ENCODE results near the gene UBLCP1. TPM values are rescaled to one million over a fixed set of nuclear protein-coding genes. Genes with fewer than 3 reads are reported as not detected.
"Not testable (repeated sequence)": the region's sequence is repeated elsewhere in the genome, so short reads cannot be mapped to it uniquely, and the experiment has no call there.

UBLCP1 gene
- total RNA-seq, 2 experiments from 2014 or later = 22.7 to 23.0 TPM

- Mint-ChIP-seq H3K27me3 (ENCODE audit: low read depth) (no peaks in the 10 kb centered on the region), H3K4me3 (no peak overlapping the region), H3K27ac (no peak overlapping the region), H3K9me3 (peaks cover 31% of the 10 kb centered on the region), H3K4me1 (ENCODE audit: low read depth) (no peaks in the 10 kb centered on the region), H3K36me3 (ENCODE audit: low read depth) (peaks cover 7% of the 10 kb centered on the region)
- DNase-seq = no peak
- intact Hi-C loops (cut with micrococcal nuclease) = no loop called here
- CTCF ChIA-PET = no interaction called here
Observed at GRCh38 chr5:159301466-159301865, 38.4 kb downstream of the UBLCP1 start.

GRCh38 chr5:159301929-159302860 is 39.1 kb downstream of the UBLCP1 start:
- peaks cover 31% of the 10 kb centered on the region for H3K9me3 Mint-ChIP-seq
- H3K27ac Mint-ChIP-seq; H3K27me3 Mint-ChIP-seq (ENCODE audit: low read depth); intact Hi-C loops (cut with micrococcal nuclease); H3K4me3 Mint-ChIP-seq; DNase-seq; H3K36me3 Mint-ChIP-seq (ENCODE audit: low read depth); H3K4me1 Mint-ChIP-seq (ENCODE audit: low read depth); CTCF ChIA-PET: not testable (repeated sequence)

- Mint-ChIP-seq H3K4me1 (ENCODE audit: low read depth) (no peaks in the 10 kb centered on the region), H3K27me3 (ENCODE audit: low read depth) (peaks cover 2% of the 10 kb centered on the region), H3K36me3 (ENCODE audit: low read depth) (peaks cover 4% of the 10 kb centered on the region), H3K4me3 (no peak overlapping the region), H3K9me3 (peaks cover 23% of the 10 kb centered on the region), H3K27ac (no peak overlapping the region)
- intact Hi-C loops (cut with micrococcal nuclease) = no loop called here
- CTCF ChIA-PET = interaction anchor here (1.2 kb wide), 1 partner anchor 14 kb away, joined by 4 read pairs; no protein-coding TSS in a partner anchor
- DNase-seq = no peak
Observed at GRCh38 chr5:159303286-159303685, 40.2 kb downstream of the UBLCP1 start.

GRCh38 chr5:159304961-159305595 is 42.0 kb downstream of the UBLCP1 start:
- Mint-ChIP-seq H3K9me3 (peaks cover 16% of the 10 kb centered on the region), H3K36me3 (ENCODE audit: low read depth) (peaks cover 4% of the 10 kb centered on the region), H3K4me3 (no peak overlapping the region), H3K4me1 (ENCODE audit: low read depth) (peaks cover 1% of the 10 kb centered on the region), H3K27me3 (ENCODE audit: low read depth) (peaks cover 5% of the 10 kb centered on the region), H3K27ac (no peak overlapping the region)
- intact Hi-C loops (cut with micrococcal nuclease) = no loop called here
- CTCF ChIA-PET = no interaction called here
- no peak for DNase-seq

GRCh38 chr5:159309689-159310433 is 46.8 kb downstream of the UBLCP1 start:
- no peaks in the 10 kb centered on the region for H3K36me3 Mint-ChIP-seq (ENCODE audit: low read depth)
- H3K27ac Mint-ChIP-seq = no peak overlapping the region
- CTCF ChIA-PET = interaction anchor here (0.6 to 3.7 kb wide), 3 partner anchors 153 to 775 kb away, joined by 3 to 25 read pairs (median 5); no protein-coding TSS in a partner anchor
- H3K9me3 Mint-ChIP-seq = no peaks in the 10 kb centered on the region
- H3K4me1 Mint-ChIP-seq (ENCODE audit: low read depth) = peaks cover 12% of the 10 kb centered on the region
- H3K4me3 Mint-ChIP-seq = peak overlapping the region; percentile 43
- peaks cover 5% of the 10 kb centered on the region for H3K27me3 Mint-ChIP-seq (ENCODE audit: low read depth)
- intact Hi-C loops (cut with micrococcal nuclease) = no loop called here
- no peak for DNase-seq

- CTCF ChIA-PET = interaction anchor here (0.6 to 3.7 kb wide), 3 partner anchors 154 to 775 kb away, joined by 3 to 25 read pairs (median 5); no protein-coding TSS in a partner anchor
- H3K27me3 Mint-ChIP-seq (ENCODE audit: low read depth) = peaks cover 5% of the 10 kb centered on the region
- DNase-seq = peak; percentile 59
- no peaks in the 10 kb centered on the region for H3K9me3 Mint-ChIP-seq
- intact Hi-C loops (cut with micrococcal nuclease) = no loop called here
- H3K36me3 Mint-ChIP-seq (ENCODE audit: low read depth) = no peaks in the 10 kb centered on the region
- peak overlapping the region; percentile 43 for H3K4me3 Mint-ChIP-seq
- H3K27ac Mint-ChIP-seq = no peak overlapping the region
- H3K4me1 Mint-ChIP-seq (ENCODE audit: low read depth) = peaks cover 12% of the 10 kb centered on the region
Observed at GRCh38 chr5:159310511-159310910, 47.4 kb downstream of the UBLCP1 start.

GRCh38 chr5:159311063-159311462 is 48.0 kb downstream of the UBLCP1 start:
- Mint-ChIP-seq H3K9me3 (no peaks in the 10 kb centered on the region), H3K27me3 (ENCODE audit: low read depth) (peaks cover 5% of the 10 kb centered on the region), H3K4me1 (ENCODE audit: low read depth) (peaks cover 12% of the 10 kb centered on the region), H3K36me3 (ENCODE audit: low read depth) (no peaks in the 10 kb centered on the region), H3K4me3 (no peak overlapping the region), H3K27ac (no peak overlapping the region)
- intact Hi-C loops (cut with micrococcal nuclease) = no loop called here
- DNase-seq = no peak
- CTCF ChIA-PET = interaction anchor here (0.6 to 3.7 kb wide), 3 partner anchors 80 to 179 kb away, joined by 3 to 25 read pairs (median 3); no protein-coding TSS in a partner anchor

GRCh38 chr5:159313197-159313596 is 50.1 kb downstream of the UBLCP1 start:
- intact Hi-C loops (cut with micrococcal nuclease) = no loop called here
- H3K27me3 Mint-ChIP-seq (ENCODE audit: low read depth) = peaks cover 3% of the 10 kb centered on the region
- DNase-seq = no peak
- no peak overlapping the region for H3K4me3 Mint-ChIP-seq
- CTCF ChIA-PET = interaction anchor here (3.7 kb wide), 1 partner anchor 156 kb away, joined by 25 read pairs; no protein-coding TSS in a partner anchor
- no peaks in the 10 kb centered on the region for H3K36me3 Mint-ChIP-seq (ENCODE audit: low read depth)
- H3K9me3 Mint-ChIP-seq = no peaks in the 10 kb centered on the region
- H3K4me1 Mint-ChIP-seq (ENCODE audit: low read depth) = peaks cover 12% of the 10 kb centered on the region
- no peak overlapping the region for H3K27ac Mint-ChIP-seq

- Mint-ChIP-seq H3K4me3 (no peak overlapping the region), H3K4me1 (ENCODE audit: low read depth) (no peaks in the 10 kb centered on the region), H3K36me3 (ENCODE audit: low read depth) (no peaks in the 10 kb centered on the region), H3K27me3 (ENCODE audit: low read depth) (no peaks in the 10 kb centered on the region), H3K27ac (no peak overlapping the region), H3K9me3 (no peaks in the 10 kb centered on the region)
- DNase-seq = peak; percentile 73
- CTCF ChIA-PET = interaction anchor here (0.6 to 3.6 kb wide), 24 partner anchors 9 to 670 kb away, joined by 3 to 56 read pairs (median 4); no protein-coding TSS in a partner anchor
- intact Hi-C loops (cut with micrococcal nuclease) = loop anchor here (1.0 to 2.0 kb wide), 3 partner anchors 30 to 622 kb away; no protein-coding TSS in a partner anchor
Observed at GRCh38 chr5:159316519-159317383, 53.7 kb downstream of the UBLCP1 start.

GRCh38 chr5:159317849-159318248 is 54.8 kb downstream of the UBLCP1 start:
- intact Hi-C loops (cut with micrococcal nuclease) = loop anchor here (2.0 kb wide), 2 partner anchors 31 to 623 kb away; no protein-coding TSS in a partner anchor
- CTCF ChIA-PET = interaction anchor here (0.6 to 3.6 kb wide), 14 partner anchors 9 to 1071 kb away, joined by 3 to 56 read pairs (median 4); no protein-coding TSS in a partner anchor
- no peaks in the 10 kb centered on the region for H3K27me3 Mint-ChIP-seq (ENCODE audit: low read depth)
- no peak for DNase-seq
- no peaks in the 10 kb centered on the region for H3K4me1 Mint-ChIP-seq (ENCODE audit: low read depth)
- H3K36me3 Mint-ChIP-seq (ENCODE audit: low read depth) = no peaks in the 10 kb centered on the region
- no peaks in the 10 kb centered on the region for H3K9me3 Mint-ChIP-seq
- H3K4me3 Mint-ChIP-seq = no peak overlapping the region
- H3K27ac Mint-ChIP-seq = no peak overlapping the region

GRCh38 chr5:159318448-159318847 is 55.4 kb downstream of the UBLCP1 start:
- H3K4me3 Mint-ChIP-seq = no peak overlapping the region
- intact Hi-C loops (cut with micrococcal nuclease) = no loop called here
- H3K36me3 Mint-ChIP-seq (ENCODE audit: low read depth) = no peaks in the 10 kb centered on the region
- H3K27me3 Mint-ChIP-seq (ENCODE audit: low read depth) = no peaks in the 10 kb centered on the region
- no peaks in the 10 kb centered on the region for H3K9me3 Mint-ChIP-seq
- no peak overlapping the region for H3K27ac Mint-ChIP-seq
- DNase-seq = no peak
- CTCF ChIA-PET = interaction anchor here (3.6 kb wide), 1 partner anchor 162 kb away, joined by 56 read pairs; no protein-coding TSS in a partner anchor
- no peaks in the 10 kb centered on the region for H3K4me1 Mint-ChIP-seq (ENCODE audit: low read depth)

Data from activated naive CD4-positive, alpha-beta T cell treated with anti-CD3 and anti-CD28 coated beads for 36 hours (primary cell).